Measurements from ENCODE around the gene KCNJ6. TPM values are rescaled to one million over a fixed set of nuclear protein-coding genes. Genes with fewer than 3 reads are reported as not detected.

Gene KCNJ6
- total RNA-seq, 2 donors from 2014 or later, result not detected

- DNase-seq (no peak), ATAC-seq (replicated peaks in 1 of 2) (no peak)
- Mint-ChIP-seq H3K27me3 (ENCODE audit: low read depth) (peaks cover 25% of the 10 kb centered on the region), H3K36me3 (ENCODE audit: insufficient read depth in 2 of 2) (no peaks in the 10 kb centered on the region), H3K4me3 (no peak overlapping the region), H3K4me1 (ENCODE audit: low read depth) (no peaks in the 10 kb centered on the region), H3K9me3 (peaks cover 2 to 6% of the 10 kb centered on the region in 2 donors), H3K27ac (no peak overlapping the region)
These were observed 300.3 kb downstream of the KCNJ6 start for GRCh38 chr21:37615962-37616361.

- H3K9me3 Mint-ChIP-seq, result peaks cover 2 to 6% of the 10 kb centered on the region in 2 donors
- no peak for DNase-seq
- no peaks in the 10 kb centered on the region for H3K4me1 Mint-ChIP-seq (ENCODE audit: low read depth)
- no peaks in the 10 kb centered on the region for H3K36me3 Mint-ChIP-seq (ENCODE audit: insufficient read depth in 2 of 2)
- no peak overlapping the region for H3K27ac Mint-ChIP-seq
- H3K27me3 Mint-ChIP-seq (ENCODE audit: low read depth), result peaks cover 19% of the 10 kb centered on the region
- no peak overlapping the region for H3K4me3 Mint-ChIP-seq
- ATAC-seq (replicated peaks in 1 of 2), result no peak
These were observed 301.8 kb downstream of the KCNJ6 start for GRCh38 chr21:37614351-37614875.

GRCh38 chr21:37607081-37607480, 309.2 kb downstream of the KCNJ6 start:
- Mint-ChIP-seq H3K9me3 (peaks cover 2 to 3% of the 10 kb centered on the region in 2 donors), H3K4me1 (ENCODE audit: low read depth) (no peaks in the 10 kb centered on the region), H3K36me3 (ENCODE audit: insufficient read depth in 2 of 2) (no peaks in the 10 kb centered on the region), H3K27me3 (ENCODE audit: low read depth) (peaks cover 31% of the 10 kb centered on the region), H3K4me3 (no peak overlapping the region), H3K27ac (no peak overlapping the region)
- ATAC-seq (replicated peaks in 1 of 2) (no peak), DNase-seq (no peak)

- Mint-ChIP-seq H3K9me3 (peaks cover 2 to 3% of the 10 kb centered on the region in 2 donors), H3K27me3 (ENCODE audit: low read depth) (peaks cover 26% of the 10 kb centered on the region), H3K4me3 (no peak overlapping the region), H3K36me3 (ENCODE audit: insufficient read depth in 2 of 2) (no peaks in the 10 kb centered on the region), H3K4me1 (ENCODE audit: low read depth) (no peaks in the 10 kb centered on the region), H3K27ac (no peak overlapping the region)
- ATAC-seq (replicated peaks in 1 of 2) (no peak), DNase-seq (no peak)
These were observed 309.7 kb downstream of the KCNJ6 start for GRCh38 chr21:37606549-37606948.

GRCh38 chr21:37605006-37605405, 311.3 kb downstream of the KCNJ6 start:
- no peak for ATAC-seq (replicated peaks in 1 of 2)
- no peak for DNase-seq
- peaks cover 2 to 3% of the 10 kb centered on the region in 2 donors for H3K9me3 Mint-ChIP-seq
- H3K4me1 Mint-ChIP-seq (ENCODE audit: low read depth), result no peaks in the 10 kb centered on the region
- H3K27me3 Mint-ChIP-seq (ENCODE audit: low read depth), result peaks cover 25% of the 10 kb centered on the region
- H3K4me3 Mint-ChIP-seq, result no peak overlapping the region
- H3K36me3 Mint-ChIP-seq (ENCODE audit: insufficient read depth in 2 of 2), result no peaks in the 10 kb centered on the region
- H3K27ac Mint-ChIP-seq, result no peak overlapping the region

GRCh38 chr21:37603129-37603528, 313.1 kb downstream of the KCNJ6 start:
- ATAC-seq (replicated peaks in 1 of 2), result no peak
- Mint-ChIP-seq H3K9me3 (peaks cover 2 to 3% of the 10 kb centered on the region in 2 donors), H3K27me3 (ENCODE audit: low read depth) (peaks cover 26% of the 10 kb centered on the region), H3K4me1 (ENCODE audit: low read depth) (no peaks in the 10 kb centered on the region), H3K36me3 (ENCODE audit: insufficient read depth in 2 of 2) (no peaks in the 10 kb centered on the region), H3K4me3 (no peak overlapping the region), H3K27ac (no peak overlapping the region)
- no peak for DNase-seq

- no peak for ATAC-seq (replicated peaks in 1 of 2)
These were observed 314.3 kb downstream of the KCNJ6 start for GRCh38 chr21:37601915-37602314.

GRCh38 chr21:37601027-37601426, 315.2 kb downstream of the KCNJ6 start:
- Mint-ChIP-seq H3K27ac (no peak overlapping the region), H3K27me3 (ENCODE audit: low read depth) (peaks cover 20% of the 10 kb centered on the region), H3K4me1 (ENCODE audit: low read depth) (no peaks in the 10 kb centered on the region), H3K4me3 (no peak overlapping the region), H3K36me3 (ENCODE audit: insufficient read depth in 2 of 2) (no peaks in the 10 kb centered on the region), H3K9me3 (peaks cover 3 to 4% of the 10 kb centered on the region in 2 donors)
- DNase-seq (no peak), ATAC-seq (replicated peaks in 1 of 2) (no peak)

More at GRCh38 chr21:37601915-37602314, 314.3 kb downstream of the KCNJ6 start:
- Mint-ChIP-seq H3K4me1 (ENCODE audit: low read depth) (no peaks in the 10 kb centered on the region), H3K4me3 (no peak overlapping the region), H3K36me3 (ENCODE audit: insufficient read depth in 2 of 2) (no peaks in the 10 kb centered on the region), H3K9me3 (peaks cover 2 to 3% of the 10 kb centered on the region in 2 donors), H3K27me3 (ENCODE audit: low read depth) (peaks cover 23% of the 10 kb centered on the region), H3K27ac (no peak overlapping the region)
- no peak for DNase-seq

GRCh38 chr21:37595944-37596343, 320.3 kb downstream of the KCNJ6 start:
- H3K9me3 Mint-ChIP-seq, result peaks cover 0 to 2% of the 10 kb centered on the region in 2 donors
- H3K36me3 Mint-ChIP-seq (ENCODE audit: insufficient read depth in 2 of 2), result no peaks in the 10 kb centered on the region
- H3K4me1 Mint-ChIP-seq (ENCODE audit: low read depth), result no peaks in the 10 kb centered on the region
- no peak for ATAC-seq (replicated peaks in 1 of 2)
- no peak overlapping the region for H3K27ac Mint-ChIP-seq
- H3K27me3 Mint-ChIP-seq (ENCODE audit: low read depth), result peaks cover 8% of the 10 kb centered on the region
- no peak overlapping the region for H3K4me3 Mint-ChIP-seq
- DNase-seq, result no peak

- Mint-ChIP-seq H3K4me3 (no peak overlapping the region), H3K27ac (no peak overlapping the region), H3K4me1 (ENCODE audit: low read depth) (no peaks in the 10 kb centered on the region)
These were observed 321.7 kb downstream of the KCNJ6 start for GRCh38 chr21:37594472-37594951.

GRCh38 chr21:37593740-37594471, 322.4 kb downstream of the KCNJ6 start:
- H3K4me3 Mint-ChIP-seq, result no peak overlapping the region
- no peaks in the 10 kb centered on the region for H3K36me3 Mint-ChIP-seq (ENCODE audit: insufficient read depth in 2 of 2)
- no peaks in the 10 kb centered on the region for H3K4me1 Mint-ChIP-seq (ENCODE audit: low read depth)
- H3K9me3 Mint-ChIP-seq, result peaks cover 0 to 2% of the 10 kb centered on the region in 2 donors
- H3K27me3 Mint-ChIP-seq (ENCODE audit: low read depth), result peaks cover 8% of the 10 kb centered on the region
- no peak for DNase-seq
- ATAC-seq (replicated peaks in 1 of 2), result no peak
- H3K27ac Mint-ChIP-seq, result no peak overlapping the region

More at GRCh38 chr21:37594472-37594951, 321.7 kb downstream of the KCNJ6 start:
- ATAC-seq (replicated peaks in 1 of 2), result no peak
- H3K9me3 Mint-ChIP-seq, result peaks cover 0 to 2% of the 10 kb centered on the region in 2 donors
- H3K36me3 Mint-ChIP-seq (ENCODE audit: insufficient read depth in 2 of 2), result no peaks in the 10 kb centered on the region
- DNase-seq, result no peak
- H3K27me3 Mint-ChIP-seq (ENCODE audit: low read depth), result peaks cover 8% of the 10 kb centered on the region

GRCh38 chr21:37593015-37593414, 323.2 kb downstream of the KCNJ6 start:
- DNase-seq, result no peak

GRCh38 chr21:37592496-37592895, 323.8 kb downstream of the KCNJ6 start:
- DNase-seq (no peak), ATAC-seq (replicated peaks in 1 of 2) (no peak)
- H3K9me3 Mint-ChIP-seq, result peaks cover 0 to 2% of the 10 kb centered on the region in 2 donors
- H3K4me1 Mint-ChIP-seq (ENCODE audit: low read depth), result no peaks in the 10 kb centered on the region
- no peaks in the 10 kb centered on the region for H3K27me3 Mint-ChIP-seq (ENCODE audit: low read depth)
- H3K36me3 Mint-ChIP-seq (ENCODE audit: insufficient read depth in 2 of 2), result no peaks in the 10 kb centered on the region
- H3K4me3 Mint-ChIP-seq, result no peak overlapping the region
- no peak overlapping the region for H3K27ac Mint-ChIP-seq

More at GRCh38 chr21:37593015-37593414, 323.2 kb downstream of the KCNJ6 start:
- Mint-ChIP-seq H3K27me3 (ENCODE audit: low read depth) (no peaks in the 10 kb centered on the region), H3K9me3 (peaks cover 0 to 2% of the 10 kb centered on the region in 2 donors), H3K36me3 (ENCODE audit: insufficient read depth in 2 of 2) (no peaks in the 10 kb centered on the region), H3K4me1 (ENCODE audit: low read depth) (no peaks in the 10 kb centered on the region), H3K4me3 (no peak overlapping the region), H3K27ac (no peak overlapping the region)
- ATAC-seq (replicated peaks in 1 of 2), result peak in 1 of 2 donors; percentile 26

Measured in activated T-cell treated with anti-CD3 and anti-CD28 coated beads, Interleukin-2, amount 50 U/mL, for 72 hours (primary cell).